GM18508 (cell line): Measurements from ENCODE around the gene ASMT.
"Not testable (repeated sequence)": the region's sequence is repeated elsewhere in the genome, so short reads cannot be mapped to it uniquely, and the experiment has no call there.

Experiments used
- ATAC-seq: cut with Tn5 transposase; IDR thresholded peaks from one replicate; pipeline ENCODE4 v1.9.1; 2021; ENCODE audit warnings: moderate number of reproducible peaks; ENCODE audit not compliant: insufficient read depth, unreplicated experiment

ASMT gene

GRCh38 chrX:1597345-1598020 lies 17.4 kb upstream of the ASMT start:
- ATAC-seq: no peak

- no peak for ATAC-seq
These were observed 16.6 kb upstream of the ASMT start for GRCh38 chrX:1598021-1598875.

DNA sequence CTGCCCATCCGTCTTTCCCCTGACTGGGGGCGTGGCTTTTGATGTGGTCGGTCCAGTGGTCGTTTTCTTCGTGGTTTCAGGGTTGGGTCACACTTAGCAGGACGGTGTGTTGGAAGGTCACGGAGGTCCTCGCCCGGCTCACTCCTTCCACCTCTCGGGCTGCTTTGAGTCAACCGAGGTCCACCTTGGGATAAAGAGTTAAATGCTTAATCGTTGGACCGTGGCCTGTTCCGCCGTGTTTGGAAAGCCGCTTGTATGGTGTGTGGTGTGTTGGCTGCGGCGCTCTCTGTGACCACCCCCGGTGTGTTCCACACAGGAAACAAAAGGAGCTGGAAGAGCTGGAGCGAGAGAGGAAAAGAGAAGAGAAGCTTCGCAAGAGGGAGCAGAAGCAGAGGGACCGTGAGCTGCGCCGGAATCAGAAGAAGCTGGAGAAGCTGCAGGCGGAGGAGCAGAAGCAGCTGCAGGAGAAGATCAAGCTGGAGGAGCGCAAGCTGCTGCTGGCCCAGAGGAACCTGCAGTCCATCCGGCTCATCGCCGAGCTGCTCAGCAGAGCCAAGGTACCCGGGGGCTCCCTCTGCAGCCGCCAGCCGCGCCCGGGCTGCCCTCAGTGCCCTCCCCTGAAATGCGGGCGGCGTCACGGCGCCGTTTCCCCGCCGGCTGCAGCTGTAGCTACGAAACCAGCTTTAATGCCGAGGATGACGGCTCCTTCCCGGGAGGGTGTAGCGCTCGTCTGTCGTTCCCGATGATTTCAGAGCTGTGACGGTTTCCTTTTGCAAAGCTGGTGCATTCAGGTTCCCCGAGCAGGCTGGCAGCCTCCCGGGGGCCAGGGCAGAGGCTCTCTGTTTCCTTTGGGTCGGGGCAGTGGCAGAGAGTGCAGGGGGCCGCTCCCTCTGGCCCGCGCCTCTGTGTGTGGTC lies 15.7 kb upstream of the ASMT start:
- ATAC-seq: no peak

DNA sequence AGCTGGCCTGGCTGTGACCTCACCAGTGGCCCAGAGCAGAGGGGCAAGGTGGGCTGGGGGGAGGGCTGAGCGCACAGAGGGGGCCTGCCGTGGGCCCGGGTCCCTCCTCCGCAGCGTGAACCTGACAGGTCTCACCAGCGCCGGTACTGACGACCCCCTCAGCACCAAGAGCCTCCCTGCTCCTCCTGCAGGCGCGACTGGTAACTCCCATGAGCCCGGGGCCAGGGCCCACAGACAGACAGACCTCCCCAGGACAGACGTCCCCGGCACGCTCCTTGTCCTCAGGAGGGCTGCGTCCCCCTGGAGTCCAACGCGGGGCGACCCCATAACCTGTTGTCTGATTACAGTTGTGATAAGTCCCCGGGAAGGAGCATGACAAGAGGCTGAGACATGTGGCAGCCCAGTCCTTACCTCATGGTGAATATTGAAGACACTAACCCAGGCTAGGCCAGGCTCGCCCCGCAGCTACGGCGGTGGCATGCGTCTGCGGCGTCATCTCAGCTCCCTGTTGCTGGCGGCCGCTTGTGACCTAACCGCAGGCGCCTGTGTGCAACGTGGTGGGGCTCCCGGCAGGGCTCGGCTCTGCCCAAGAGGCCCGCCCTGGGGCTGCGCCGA lies 15.0 kb upstream of the ASMT start:
- ATAC-seq: no peak

- ATAC-seq: no peak
These were observed 14.3 kb upstream of the ASMT start for GRCh38 chrX:1600406-1601050.

GRCh38 chrX:1601051-1601767 lies 13.7 kb upstream of the ASMT start:
- no peak for ATAC-seq

- ATAC-seq: no peak
These were observed 13.1 kb upstream of the ASMT start for GRCh38 chrX:1601768-1602085.

DNA sequence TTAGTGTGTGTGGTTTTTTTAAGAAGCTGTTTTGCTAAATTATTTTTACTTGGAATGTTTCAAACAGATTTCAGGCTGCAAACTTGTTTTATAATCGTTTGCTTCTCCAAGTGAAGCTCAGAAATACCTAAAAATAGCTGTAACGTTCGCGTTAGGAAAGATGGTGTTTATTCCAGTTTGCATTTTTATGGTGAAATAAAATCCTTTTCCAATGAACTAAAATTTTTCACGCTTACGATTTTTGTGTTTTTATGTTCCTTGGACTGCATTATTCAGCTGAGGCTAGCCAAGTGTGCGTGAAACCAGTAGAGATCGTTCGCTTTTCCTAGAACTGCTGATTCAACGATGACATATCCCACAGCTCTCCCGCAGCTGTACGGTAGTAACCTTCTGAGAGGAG lies 12.6 kb upstream of the ASMT start:
- ATAC-seq: no peak

DNA sequence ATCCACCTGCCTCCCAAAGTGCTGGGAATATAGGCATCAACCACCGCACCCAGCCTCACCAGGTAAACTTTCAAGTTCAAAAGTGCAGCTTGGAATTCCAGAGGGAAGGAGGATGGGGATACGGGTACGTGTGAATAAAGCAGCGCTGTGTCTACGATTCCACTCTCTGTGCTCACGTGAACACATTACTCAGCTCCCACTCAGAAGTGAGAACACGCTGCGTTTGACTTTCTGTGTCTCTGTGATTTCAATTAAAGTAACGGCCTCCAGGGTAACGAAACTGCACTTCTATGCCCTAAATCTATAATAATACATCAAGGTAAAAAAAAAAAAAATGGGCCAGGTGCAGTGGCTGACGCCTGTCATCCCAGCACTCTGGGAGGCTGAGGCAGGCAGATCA lies 8.4 kb upstream of the ASMT start:
- ATAC-seq: no peak

DNA sequence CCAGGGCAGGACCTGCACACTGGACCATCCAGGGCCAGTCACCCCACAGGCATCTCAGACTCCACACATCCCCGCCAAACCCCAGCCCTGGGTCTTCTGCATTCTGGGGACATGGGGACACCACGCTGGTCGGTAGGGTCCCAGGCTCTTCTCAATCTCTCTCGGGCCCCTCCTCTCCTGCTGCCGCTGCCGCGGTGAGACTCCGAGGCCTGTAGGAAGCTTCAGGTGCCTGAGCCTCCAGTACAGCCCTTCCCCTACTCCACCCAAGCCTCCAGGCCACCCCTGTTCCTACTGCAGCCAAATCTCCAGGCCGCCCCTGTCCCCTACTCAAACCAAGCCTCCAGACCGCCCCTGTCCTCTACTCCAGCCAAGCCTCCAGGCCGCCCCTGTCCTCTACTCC lies 5.5 kb upstream of the ASMT start:
- no peak for ATAC-seq

DNA sequence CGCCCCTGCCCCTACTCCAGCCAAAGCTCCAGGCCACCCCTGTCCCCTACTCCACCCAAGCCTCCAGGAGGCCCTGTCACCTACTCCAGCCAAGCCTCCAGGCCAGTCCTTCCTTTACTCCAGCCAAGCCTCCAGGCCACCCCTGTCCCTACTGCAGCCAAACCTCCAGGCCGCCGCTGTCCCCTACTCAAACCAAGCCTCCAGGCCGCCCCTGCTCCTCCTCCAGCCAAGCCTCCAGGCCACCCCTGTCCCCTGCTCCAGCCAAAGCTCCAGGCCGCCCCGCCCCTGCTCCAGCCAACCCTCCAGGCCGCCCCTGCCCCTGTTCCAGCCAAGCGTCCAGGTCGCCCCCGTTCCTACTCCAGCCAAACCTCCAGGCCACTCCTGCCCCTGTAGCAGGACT lies 5.1 kb upstream of the ASMT start:
- no peak for ATAC-seq

DNA sequence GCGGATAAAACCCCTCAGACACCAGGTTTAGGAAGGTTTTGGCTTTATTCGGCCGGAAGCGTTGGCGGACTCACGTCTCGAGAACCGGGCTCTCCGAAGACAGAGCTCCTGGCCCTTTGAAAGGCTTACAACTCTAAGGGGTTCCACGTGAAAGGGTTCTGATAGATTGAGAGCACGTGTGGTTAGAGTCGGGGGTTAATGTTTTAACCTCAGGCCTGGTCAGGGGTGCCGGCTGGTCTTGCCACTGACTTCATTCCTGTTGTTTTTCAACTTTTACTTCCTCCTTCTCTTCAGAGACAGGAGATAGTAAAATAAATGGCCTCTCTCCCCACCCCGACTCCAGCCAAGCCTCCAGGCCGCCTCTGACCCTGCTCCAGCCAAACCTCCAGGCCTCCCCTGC lies 4.7 kb upstream of the ASMT start:
- ATAC-seq: no peak

GRCh38 chrX:1610736-1611135 lies 4.1 kb upstream of the ASMT start:
- no peak for ATAC-seq

DNA sequence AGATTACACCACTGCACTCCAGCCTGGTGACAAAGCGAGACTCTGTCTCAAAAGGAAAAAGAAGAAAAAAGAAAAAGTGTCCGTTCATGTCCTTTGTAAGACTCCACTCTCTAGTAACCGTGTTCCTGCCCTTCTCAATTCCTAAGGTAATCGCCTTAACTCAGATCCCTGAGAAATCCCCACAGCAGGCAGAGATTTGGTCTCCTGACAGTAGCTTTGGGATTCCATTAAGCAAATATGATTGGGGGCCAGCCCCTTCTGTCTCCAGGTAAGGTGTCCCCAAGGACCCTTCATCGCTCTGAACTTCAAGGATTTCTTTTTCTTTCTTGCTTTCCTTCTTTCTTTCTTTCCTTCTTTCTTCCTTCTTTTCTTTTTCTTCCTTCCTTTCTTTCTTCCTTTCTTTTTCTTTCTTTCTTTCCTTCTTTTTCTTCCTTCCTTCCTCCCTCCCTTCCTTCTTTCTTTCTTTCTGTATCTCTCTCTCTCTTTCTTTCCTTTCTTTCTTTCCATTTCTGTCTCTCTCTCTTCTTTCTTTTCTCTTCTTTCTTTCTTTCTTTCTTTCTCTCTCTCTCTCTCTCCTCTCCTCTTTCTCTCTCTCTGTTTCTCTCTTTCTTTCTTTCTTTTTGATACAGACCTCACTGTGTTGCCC lies 2.1 kb upstream of the ASMT start:
- no peak for ATAC-seq

DNA sequence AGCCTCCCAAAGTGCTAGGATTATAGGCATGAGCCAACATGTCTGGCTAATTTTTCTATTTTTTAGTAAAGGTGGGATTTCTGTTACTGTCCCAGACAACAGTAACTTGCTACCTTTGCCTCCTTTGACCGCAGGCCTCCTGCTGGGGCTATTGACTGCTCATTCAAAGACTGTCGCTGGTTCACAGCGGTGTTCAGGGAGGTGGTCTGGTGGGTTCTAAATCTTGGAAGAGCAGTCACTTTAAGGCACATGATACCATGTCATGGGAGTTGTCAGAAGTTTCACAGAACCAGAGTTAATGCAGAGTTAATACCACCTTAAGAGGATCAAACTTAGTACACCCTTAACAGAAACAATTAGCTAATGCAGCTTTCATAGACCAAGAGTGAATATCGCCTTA lies 3.8 kb downstream of the ASMT start:
- ATAC-seq: no peak

DNA sequence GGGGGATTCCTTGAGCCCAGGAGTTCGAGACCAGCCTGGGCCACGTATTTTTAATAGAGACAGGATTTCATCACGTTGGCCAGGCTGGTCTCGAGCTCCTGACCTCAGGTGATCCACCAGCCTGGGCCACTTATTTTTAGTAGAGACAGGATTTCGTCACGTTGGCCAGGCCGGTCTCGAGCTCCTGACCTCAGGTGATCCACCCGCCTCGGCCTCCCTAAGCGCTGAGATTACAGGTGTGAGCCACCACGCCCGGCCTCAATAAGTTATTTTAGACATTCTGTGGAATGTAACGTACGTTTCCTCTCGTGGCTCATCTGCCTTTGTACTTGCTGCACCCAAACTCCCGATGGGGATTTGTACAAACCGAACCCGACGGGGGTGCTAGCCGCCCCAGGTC lies 8.8 kb downstream of the ASMT start:
- ATAC-seq: no peak

DNA sequence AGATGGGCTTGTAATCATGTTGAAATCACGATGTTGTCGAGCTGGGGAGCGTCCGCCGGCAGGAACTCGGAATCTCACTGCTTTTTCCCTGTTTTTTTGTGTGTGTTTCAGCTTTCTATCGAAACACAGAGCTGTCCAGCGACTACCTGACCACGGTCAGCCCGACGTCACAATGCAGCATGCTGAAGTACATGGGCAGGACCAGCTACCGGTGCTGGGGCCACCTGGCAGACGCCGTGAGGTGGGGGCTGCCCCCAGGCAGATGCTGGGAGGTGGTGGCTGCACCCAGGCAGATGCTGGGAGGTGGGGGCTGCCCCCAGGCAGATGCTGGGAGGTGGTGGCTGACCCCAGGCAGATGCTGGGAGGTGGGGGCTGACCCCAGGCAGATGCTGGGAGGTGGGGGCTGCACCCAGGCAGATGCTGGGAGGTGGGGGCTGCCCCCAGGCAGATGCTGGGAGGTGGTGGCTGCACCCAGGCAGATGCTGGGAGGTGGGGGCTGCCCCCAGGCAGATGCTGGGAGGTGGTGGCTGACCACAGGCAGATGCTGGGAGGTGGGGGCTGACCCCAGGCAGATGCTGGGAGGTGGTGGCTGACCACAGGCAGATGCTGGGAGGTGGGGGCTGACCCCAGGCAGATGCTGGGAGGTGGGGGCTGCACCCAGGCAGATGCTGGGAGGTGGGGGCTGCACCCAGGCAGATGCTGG lies 9.4 kb downstream of the ASMT start:
- ATAC-seq: not testable (repeated sequence)

DNA sequence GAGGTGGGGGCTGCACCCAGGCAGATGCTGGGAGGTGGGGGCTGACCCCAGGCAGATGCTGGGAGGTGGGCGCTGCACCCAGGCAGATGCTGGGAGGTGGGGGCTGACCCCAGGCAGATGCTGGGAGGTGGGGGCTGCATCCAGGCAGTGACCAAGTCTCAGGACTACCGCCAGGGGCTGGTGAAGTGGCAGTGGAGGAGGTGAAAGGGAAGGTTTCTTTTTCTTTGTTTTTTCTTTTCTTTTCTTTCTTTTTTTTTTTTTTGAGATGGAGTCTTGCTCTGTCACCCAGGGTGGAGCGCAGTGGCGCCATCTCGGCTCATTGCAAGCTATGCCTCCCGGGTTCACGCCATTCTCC lies 10.0 kb downstream of the ASMT start:
- ATAC-seq: not testable (repeated sequence)

DNA sequence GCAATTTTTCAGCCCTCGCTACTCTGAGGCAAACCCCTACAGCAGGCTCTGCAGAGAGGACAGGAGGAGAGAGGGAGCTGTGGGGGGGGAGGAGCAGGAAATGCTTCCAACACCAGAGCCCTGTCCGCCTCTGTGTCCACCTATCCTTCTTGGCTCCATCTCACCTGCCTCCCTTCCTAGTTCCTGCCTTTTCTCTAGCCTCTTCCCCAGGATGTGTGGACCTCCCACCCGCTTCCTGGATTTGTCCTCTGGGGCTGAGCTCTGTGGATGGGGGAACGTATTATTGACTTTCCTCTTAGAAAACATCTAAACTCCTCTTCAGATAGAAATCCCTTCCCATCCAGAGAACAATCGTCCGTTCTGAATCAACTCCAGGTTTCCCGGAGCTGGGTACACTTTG lies 14.4 kb downstream of the ASMT start:
- ATAC-seq: no peak
